SK-N-MC (cell line): Measurements from ENCODE around the gene LHX8.

ENCODE experiments used
- EZH2 ChIP-seq: fragments of 200-600 bp; sonication (generic); IDR thresholded peaks from one replicate; pipeline ENCODE4 v1.6.1; 2017; ENCODE audit warnings: antibody characterized with exemption
- POLR2AphosphoS5 ChIP-seq: IDR thresholded peaks from 2 replicates; pipeline ENCODE4 v1.6.1; 2012; ENCODE audit warnings: mild to moderate bottlenecking, low read depth, low read length, borderline replicate concordance

- TF ChIP-seq EZH2: no peak
- no peak for TF ChIP-seq POLR2AphosphoS5
Observed at GRCh38 chr1:75099581-75099980, 34.6 kb upstream of the LHX8 start.
